ENCODE measurements around the gene DAZAP1. TPM values are rescaled to one million over a fixed set of nuclear protein-coding genes. Genes with fewer than 3 reads are reported as not detected.

Gene DAZAP1
- total RNA-seq, 4 donors from 2014 or later: 41.5 to 75.4 (median 49.2) TPM

DNA sequence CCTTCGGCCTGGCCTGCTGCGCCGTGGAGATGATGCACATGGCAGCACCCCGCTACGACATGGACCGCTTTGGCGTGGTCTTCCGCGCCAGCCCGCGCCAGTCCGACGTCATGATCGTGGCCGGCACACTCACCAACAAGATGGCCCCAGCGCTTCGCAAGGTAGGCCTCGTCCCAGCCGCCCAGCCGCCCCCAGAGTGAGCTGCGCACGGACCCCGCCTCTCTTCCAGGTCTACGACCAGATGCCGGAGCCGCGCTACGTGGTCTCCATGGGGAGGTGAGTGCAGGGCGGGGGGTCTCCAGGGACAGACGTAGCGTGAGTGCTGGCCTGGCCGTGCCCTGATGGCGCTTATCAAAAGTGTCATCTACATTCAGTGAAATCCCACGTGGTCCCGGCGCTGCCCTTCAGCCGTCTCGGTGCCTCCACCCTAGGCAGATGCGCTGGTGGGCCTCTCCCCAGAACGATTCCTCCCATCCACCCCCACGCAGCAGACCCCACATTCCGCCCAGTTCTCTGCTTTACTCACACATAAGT lies 16.4 kb upstream of the DAZAP1 start:
- TF ChIP-seq, protein P1, sequence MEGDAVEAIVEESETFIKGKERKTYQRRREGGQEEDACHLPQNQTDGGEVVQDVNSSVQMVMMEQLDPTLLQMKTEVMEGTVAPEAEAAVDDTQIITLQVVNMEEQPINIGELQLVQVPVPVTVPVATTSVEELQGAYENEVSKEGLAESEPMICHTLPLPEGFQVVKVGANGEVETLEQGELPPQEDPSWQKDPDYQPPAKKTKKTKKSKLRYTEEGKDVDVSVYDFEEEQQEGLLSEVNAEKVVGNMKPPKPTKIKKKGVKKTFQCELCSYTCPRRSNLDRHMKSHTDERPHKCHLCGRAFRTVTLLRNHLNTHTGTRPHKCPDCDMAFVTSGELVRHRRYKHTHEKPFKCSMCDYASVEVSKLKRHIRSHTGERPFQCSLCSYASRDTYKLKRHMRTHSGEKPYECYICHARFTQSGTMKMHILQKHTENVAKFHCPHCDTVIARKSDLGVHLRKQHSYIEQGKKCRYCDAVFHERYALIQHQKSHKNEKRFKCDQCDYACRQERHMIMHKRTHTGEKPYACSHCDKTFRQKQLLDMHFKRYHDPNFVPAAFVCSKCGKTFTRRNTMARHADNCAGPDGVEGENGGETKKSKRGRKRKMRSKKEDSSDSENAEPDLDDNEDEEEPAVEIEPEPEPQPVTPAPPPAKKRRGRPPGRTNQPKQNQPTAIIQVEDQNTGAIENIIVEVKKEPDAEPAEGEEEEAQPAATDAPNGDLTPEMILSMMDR (IDR thresholded peaks at IDR 0.05): no peak
- TF ChIP-seq POLR2A (IDR thresholded peaks at IDR 0.05) (no peak), EP300 (IDR thresholded peaks at IDR 0.05) (no peak), POLR2AphosphoS5 (IDR thresholded peaks at IDR 0.05) (no peak)
- 90% methylated on average over 16 of the region's 42 CpGs for WGBS
- H3K27me3 ChIP-seq: no peaks in the 10 kb centered on the region
- no peak overlapping the region for H3K4me3 ChIP-seq
- H3K9me3 ChIP-seq: no peaks in the 10 kb centered on the region
- peaks cover 39% of the 10 kb centered on the region for H3K4me1 ChIP-seq
- H3K36me3 ChIP-seq: peaks cover 62% of the 10 kb centered on the region
- DNase-seq (ENCODE audit: low spot score in 2 of 2): no peak
- no peak overlapping the region for H3K27ac ChIP-seq

DNA sequence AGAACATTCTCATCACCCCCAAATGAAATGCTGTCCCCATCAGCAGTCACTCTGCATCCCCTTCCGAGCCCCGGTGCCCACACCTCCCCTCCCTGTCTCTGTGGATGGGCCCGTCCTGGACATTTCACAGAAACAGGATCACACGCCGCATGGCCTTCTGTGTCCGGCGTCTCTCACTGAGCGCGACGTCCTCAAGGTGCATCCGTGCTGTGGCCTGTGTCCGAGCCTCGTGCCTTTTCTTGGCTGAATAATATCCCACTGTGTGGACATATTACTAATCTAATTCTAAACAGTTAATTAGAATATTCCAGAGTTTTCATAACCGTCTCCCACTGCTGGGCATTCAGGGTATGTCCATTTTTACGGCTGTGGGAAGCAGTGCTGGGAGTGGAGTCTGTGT lies 15.0 kb upstream of the DAZAP1 start:
- Histone ChIP-seq H3K4me1 (peaks cover 38% of the 10 kb centered on the region), H3K9me3 (no peaks in the 10 kb centered on the region), H3K27ac (no peak overlapping the region), H3K4me3 (no peak overlapping the region), H3K27me3 (no peaks in the 10 kb centered on the region), H3K36me3 (peaks cover 62% of the 10 kb centered on the region)
- TF ChIP-seq, protein P1 (IDR thresholded peaks at IDR 0.05): no peak
- no peak for TF ChIP-seq POLR2AphosphoS5 (IDR thresholded peaks at IDR 0.05)
- no peak for TF ChIP-seq EP300 (IDR thresholded peaks at IDR 0.05)
- no peak for TF ChIP-seq POLR2A (IDR thresholded peaks at IDR 0.05)
- 94% methylated on average over 15 of the region's 15 CpGs for WGBS
- no peak for DNase-seq (ENCODE audit: low spot score in 2 of 2)

DNA sequence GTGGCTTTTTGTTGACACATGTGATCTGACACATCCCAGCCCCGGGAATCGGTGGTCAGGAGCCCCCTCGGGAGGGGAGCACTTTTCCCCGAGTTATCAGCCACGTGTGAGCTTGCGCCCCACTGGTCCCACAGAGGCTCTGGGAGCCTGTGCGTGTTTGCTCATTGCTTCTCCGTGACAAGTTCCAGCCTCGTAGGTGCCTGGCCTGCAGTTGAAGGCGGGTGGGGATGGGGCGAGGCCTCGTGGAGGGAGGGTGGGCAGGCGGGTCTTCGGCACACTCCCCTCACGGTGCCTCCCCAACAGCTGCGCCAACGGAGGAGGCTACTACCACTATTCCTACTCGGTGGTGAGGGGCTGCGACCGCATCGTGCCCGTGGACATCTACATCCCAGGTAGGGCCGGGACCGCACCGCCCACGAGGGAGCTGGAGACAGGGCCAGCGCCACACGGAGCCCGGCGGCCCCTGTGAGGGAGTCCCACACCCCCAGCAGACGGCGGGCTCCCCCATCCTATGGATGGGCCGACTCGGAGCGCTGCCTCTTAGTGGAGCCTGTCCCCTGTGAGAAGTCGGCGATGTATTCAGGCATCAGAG lies 14.4 kb upstream of the DAZAP1 start:
- WGBS: 89% methylated on average over 19 of the region's 37 CpGs
- Histone ChIP-seq H3K27ac (no peak overlapping the region), H3K27me3 (no peaks in the 10 kb centered on the region), H3K4me1 (peaks cover 35% of the 10 kb centered on the region), H3K9me3 (no peaks in the 10 kb centered on the region), H3K36me3 (peaks cover 59% of the 10 kb centered on the region), H3K4me3 (no peak overlapping the region)
- TF ChIP-seq EP300 (IDR thresholded peaks at IDR 0.05) (no peak), POLR2AphosphoS5 (IDR thresholded peaks at IDR 0.05) (no peak), POLR2A (IDR thresholded peaks at IDR 0.05) (no peak)
- TF ChIP-seq, protein P1 (IDR thresholded peaks at IDR 0.05): no peak
- DNase-seq (ENCODE audit: low spot score in 2 of 2): no peak

DNA sequence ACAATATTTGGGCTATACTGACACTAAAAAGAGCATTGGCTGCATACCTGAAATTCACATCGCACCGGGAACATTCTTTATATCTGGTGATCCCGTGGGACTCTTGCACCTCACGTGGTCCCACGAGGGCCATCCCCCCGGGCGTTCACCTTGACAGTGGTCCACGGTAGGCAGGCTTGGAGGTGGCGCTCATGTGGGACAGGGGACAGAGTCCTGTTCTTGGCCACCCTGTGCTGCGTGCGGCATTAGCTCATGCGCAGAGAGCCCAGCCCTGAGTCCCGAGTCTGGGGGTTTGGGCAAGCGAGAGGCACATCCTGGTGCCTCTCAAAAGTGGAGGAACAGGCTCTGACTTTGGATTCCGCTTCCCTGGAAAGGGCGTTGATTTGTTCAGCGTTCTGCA lies 13.5 kb upstream of the DAZAP1 start:
- TF ChIP-seq POLR2AphosphoS5 (IDR thresholded peaks at IDR 0.05): no peak
- TF ChIP-seq, protein P1 (IDR thresholded peaks at IDR 0.05): no peak
- TF ChIP-seq EP300 (IDR thresholded peaks at IDR 0.05): no peak
- no peak for TF ChIP-seq POLR2A (IDR thresholded peaks at IDR 0.05)
- DNase-seq (ENCODE audit: low spot score in 2 of 2): no peak
- Histone ChIP-seq H3K36me3 (peaks cover 51% of the 10 kb centered on the region), H3K4me1 (peaks cover 35% of the 10 kb centered on the region), H3K27ac (no peak overlapping the region), H3K9me3 (no peaks in the 10 kb centered on the region), H3K27me3 (no peaks in the 10 kb centered on the region), H3K4me3 (no peak overlapping the region)
- WGBS: 82% methylated on average over 13 of the region's 17 CpGs

DNA sequence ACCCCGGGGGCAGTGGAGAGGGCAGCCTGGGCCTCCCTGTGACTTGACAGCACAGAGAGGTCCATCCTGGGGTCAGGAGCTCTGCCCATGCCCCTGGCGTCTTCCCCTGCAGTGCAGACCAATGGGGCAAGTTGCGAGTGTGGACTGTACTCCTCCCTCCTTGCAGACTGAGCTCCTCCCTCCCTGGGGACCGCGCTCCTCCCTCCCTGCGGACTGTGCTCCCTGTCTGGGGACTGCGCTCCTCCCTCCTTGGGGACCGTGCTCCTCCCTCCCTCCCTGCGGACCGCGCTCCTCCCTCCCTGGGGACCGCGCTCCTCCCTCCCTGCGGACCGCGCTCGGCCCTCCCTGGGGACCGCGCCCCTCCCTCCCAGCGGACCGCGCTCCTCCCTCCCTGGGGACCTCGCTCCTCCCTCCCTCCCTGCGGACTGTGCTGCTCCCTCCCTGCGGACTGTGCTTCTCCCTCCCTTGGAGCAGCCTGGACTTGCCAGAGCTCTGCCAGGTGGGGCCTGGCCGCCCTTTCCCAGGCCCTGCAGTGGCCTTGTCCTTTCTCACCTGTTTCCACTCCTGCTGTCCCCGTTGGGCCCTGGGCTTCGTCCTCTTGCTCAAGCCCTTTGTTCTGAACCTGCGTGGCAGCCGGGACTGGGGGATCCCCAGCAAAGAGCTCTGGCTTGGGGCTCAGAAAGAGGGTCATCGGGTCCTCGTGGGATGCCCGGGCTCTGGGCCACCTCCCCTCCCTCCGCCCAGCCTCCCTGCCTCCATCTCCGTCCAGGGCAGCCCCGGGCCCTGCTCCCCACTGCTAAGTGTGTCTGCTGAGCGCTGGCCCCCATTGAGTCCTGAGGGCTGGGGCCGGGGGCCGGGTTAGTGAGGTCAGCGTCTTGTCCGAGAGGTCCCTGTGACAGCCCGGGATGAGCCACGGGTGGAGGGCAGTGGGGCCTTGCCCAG lies 12.9 kb upstream of the DAZAP1 start:
- 60% methylated on average over 30 of the region's 43 CpGs for WGBS
- H3K36me3 ChIP-seq: peaks cover 44% of the 10 kb centered on the region
- no peak overlapping the region for H3K27ac ChIP-seq
- H3K4me3 ChIP-seq: no peak overlapping the region
- H3K9me3 ChIP-seq: no peaks in the 10 kb centered on the region
- TF ChIP-seq EP300 (IDR thresholded peaks at IDR 0.05) (no peak), POLR2AphosphoS5 (IDR thresholded peaks at IDR 0.05) (no peak)
- H3K27me3 ChIP-seq: no peaks in the 10 kb centered on the region
- DNase-seq (ENCODE audit: low spot score in 2 of 2): no peak
- H3K4me1 ChIP-seq: peaks cover 36% of the 10 kb centered on the region

Measured in suprapubic skin (tissue), 4 donors.